ENCODE data around the gene ZFAND3.

DNA sequence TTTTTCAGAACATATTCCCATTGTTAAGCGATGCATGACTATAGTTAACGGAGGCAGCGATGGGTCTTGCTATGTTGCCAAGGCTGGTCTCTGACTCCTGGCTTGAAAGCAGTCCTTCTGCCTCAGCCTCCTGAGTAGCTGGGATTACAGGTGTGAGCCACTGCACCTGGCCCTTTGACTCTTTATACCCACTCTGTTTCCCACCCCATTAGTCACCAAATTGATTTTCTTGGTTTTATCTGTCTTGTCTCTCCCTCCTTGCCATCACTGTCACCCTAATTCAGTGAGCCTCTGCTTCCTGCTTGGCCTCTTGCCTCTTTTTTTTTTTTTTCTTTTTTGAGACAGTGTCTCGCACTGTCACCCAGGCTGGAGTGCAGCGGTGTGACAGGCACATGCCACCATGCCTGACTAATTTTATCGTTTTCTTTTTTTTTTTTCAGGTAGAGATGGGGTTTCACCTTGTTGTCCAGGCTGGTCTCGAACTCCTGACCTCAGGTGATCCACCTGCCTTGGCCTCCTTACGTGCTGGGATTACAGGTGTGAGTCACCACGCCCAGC, 31.3 kb downstream of the ZFAND3 start:
- TF ChIP-seq, protein P1, sequence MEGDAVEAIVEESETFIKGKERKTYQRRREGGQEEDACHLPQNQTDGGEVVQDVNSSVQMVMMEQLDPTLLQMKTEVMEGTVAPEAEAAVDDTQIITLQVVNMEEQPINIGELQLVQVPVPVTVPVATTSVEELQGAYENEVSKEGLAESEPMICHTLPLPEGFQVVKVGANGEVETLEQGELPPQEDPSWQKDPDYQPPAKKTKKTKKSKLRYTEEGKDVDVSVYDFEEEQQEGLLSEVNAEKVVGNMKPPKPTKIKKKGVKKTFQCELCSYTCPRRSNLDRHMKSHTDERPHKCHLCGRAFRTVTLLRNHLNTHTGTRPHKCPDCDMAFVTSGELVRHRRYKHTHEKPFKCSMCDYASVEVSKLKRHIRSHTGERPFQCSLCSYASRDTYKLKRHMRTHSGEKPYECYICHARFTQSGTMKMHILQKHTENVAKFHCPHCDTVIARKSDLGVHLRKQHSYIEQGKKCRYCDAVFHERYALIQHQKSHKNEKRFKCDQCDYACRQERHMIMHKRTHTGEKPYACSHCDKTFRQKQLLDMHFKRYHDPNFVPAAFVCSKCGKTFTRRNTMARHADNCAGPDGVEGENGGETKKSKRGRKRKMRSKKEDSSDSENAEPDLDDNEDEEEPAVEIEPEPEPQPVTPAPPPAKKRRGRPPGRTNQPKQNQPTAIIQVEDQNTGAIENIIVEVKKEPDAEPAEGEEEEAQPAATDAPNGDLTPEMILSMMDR (IDR thresholded peaks at IDR 0.05): no peak
- TF ChIP-seq POLR2A (IDR thresholded peaks at IDR 0.05): no peak
